HG03060 (cell line): ENCODE data around the gene ATP9B.

Experiments
- ATAC-seq: cut with Tn5 transposase; IDR thresholded peaks from one replicate; pipeline ENCODE4 v1.9.1; 2021; ENCODE audit warnings: low read depth, moderate number of reproducible peaks; ENCODE audit not compliant: unreplicated experiment

Gene ATP9B

GRCh38 chr18:79345981-79346380, 276.8 kb downstream of the ATP9B start:
- ATAC-seq = no peak

GRCh38 chr18:79348066-79348465, 278.9 kb downstream of the ATP9B start:
- ATAC-seq = no peak

- no peak for ATAC-seq
Observed at GRCh38 chr18:79352432-79352831, 283.2 kb downstream of the ATP9B start.

DNA sequence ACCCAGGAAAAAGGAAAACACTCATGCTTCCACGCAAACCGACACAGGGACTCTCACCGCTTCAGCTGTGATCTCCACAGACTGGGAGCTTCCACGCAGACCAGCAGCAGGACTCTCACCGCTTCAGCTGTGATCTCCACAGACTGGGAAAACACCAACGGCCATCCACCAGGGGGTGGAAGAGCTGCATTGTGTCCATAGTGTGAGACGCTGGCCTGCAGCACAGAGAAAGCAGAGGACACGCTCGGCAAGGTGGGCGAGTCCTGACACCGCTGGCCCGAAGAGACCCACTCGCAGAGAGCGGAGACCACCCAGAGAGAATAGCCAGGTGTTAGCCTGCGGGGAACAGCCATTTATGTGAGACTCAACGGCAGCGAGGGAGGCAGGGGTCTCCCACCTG, 284.1 kb downstream of the ATP9B start:
- ATAC-seq = no peak

DNA sequence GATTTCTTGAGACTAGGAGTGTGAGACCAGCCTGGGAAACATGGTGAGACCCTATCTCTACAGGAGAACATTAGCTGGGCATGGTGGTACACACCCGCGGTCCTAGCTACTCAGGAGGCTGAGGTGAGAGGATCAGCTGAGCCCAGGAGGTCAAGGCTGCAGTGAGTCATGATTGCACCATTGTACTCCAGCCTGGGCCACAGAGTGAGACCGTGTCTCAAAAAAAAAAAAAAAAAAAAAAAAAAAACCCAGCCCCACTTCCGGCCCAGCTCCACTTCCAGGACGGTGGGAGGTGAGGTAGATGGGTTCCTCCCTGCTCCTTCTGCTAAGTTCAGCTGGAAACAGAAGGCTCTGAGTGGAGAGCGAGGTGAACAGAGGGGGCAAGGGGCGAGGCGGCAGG, 285.2 kb downstream of the ATP9B start:
- ATAC-seq = no peak

DNA sequence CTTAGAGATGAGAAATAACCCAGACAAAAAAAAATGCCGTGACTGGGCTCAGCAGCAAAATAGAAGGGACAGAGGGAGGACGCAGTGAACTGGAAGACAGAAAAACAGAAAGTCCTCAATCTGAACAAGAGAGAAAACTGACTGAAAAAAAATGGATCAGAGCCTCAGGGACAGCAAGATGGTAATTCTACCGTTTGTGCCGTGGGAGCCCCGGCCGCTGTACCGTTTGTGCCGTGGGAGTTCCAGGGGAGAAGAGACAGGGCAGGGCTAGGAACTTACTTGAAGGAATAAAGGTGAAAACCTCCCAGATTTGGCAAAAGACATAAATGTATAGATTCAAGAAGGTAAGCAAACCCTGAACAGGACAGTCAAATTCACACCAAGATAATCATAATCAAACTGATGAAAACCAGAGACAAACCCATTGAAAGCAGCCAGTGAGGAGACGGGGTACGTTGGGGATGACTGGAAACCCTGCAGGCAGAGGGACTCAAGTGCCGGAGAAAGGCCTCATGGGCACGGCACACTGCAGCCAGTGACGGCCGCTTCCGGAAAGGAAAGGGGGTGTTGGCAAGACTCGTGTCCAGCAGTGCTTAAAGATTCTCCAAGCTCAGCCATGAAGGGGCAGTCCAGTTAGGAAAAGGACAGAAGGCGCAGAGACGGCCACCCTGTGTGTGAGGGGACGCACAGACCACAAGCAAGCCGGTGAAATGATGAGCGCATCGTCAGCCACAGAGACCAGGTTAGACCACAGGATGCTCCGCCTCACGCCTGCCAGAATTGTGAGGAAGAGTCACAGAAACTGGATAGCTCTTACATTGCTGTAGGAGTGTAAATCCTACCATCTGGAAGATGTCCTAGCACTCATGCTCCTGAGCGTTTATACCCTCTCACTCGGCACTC, 286.5 kb downstream of the ATP9B start:
- ATAC-seq = peak; percentile 14

- ATAC-seq = peak; percentile 92
Observed at GRCh38 chr18:79356435-79356834, 287.2 kb downstream of the ATP9B start.

DNA sequence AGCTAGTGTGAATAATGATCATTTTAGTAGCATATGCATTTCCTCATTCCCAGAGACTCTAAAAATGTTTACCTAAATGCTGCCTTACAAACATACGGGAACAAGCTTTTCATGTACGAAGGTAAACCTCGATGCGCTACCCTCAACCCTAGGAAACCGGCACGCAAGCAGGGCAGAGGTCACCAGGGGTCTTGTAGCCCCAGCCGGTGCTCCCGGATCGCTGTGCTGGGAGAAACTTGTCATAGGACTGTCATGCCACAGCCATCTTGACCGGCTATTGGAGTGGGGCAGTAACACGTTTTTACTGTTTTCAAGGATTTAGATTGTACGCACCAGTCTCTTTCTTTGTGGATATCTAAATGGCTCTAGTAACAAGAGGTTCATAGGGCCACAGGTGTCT, 291.7 kb downstream of the ATP9B start:
- ATAC-seq = no peak

GRCh38 chr18:79361766-79362522, 292.8 kb downstream of the ATP9B start:
- ATAC-seq = no peak

DNA sequence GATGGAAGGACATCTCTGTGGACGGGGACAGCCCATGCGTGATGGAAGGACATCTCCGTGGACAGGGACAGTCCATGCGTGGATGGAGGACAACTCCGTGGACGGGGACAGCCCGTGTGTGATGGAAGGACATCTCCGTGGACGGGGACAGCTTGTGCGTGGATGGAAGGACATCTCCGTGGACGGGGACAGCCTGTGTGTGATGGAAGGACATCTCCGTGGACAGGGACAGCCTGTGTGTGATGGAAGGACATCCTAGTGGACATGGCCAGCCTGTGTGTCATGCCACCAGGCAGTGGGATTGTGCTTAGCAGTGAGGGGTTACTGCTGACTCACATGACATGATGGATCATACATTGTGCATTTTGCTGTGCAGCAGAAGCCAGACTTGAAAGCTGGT, 296.5 kb downstream of the ATP9B start:
- ATAC-seq = no peak

GRCh38 chr18:79366177-79367094, 297.2 kb downstream of the ATP9B start:
- ATAC-seq = no peak

- ATAC-seq = no peak
Observed at GRCh38 chr18:79367480-79367879, 298.3 kb downstream of the ATP9B start.

DNA sequence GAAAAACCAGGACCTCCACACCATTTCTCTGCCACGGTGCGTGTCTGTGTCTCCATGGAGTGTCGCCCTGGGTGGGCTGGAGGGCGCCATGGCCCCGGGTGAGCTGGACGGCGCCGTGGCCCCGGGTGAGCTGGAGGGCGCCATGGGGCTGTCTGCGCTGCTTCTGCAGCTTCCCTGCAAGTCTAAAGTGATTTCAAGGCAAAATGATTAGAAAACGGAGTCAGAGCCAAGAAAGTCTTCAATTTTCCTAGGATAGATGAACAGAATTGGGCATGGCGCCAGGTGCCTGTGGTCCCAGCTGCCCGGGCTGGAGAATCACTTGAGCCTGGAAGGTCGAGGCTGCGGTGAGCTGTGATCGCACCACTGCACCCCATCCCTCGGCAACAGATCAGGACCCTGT, 298.8 kb downstream of the ATP9B start:
- ATAC-seq = no peak

- no peak for ATAC-seq
Observed at GRCh38 chr18:79368681-79369080, 299.5 kb downstream of the ATP9B start.

DNA sequence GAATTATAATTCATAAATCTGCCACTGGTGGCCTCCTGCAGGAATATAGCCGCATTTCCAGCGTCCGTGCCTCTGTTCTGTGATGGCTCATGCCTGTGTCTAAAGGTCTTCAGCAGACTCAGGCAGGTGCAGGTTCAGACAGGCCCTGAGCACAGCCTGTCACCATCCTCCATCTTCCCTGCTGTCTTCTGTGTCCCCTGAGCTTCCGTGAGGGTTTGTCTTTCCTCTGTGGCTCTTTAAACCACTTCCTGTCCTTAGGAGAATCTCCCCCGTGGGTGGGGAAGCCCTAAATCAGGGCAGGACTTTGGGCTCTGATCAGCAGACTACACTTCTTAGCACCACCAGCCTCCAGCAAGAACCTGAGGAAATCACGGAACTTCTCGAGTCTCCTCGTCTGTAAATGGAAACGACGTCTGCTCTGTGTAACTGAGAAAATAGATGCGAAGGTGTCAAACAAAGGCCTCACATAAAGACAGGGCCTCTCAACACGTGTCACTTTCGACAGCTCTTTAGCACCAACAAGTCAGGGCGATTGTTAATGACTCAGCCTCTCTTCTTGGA, 302.4 kb downstream of the ATP9B start:
- ATAC-seq = no peak

DNA sequence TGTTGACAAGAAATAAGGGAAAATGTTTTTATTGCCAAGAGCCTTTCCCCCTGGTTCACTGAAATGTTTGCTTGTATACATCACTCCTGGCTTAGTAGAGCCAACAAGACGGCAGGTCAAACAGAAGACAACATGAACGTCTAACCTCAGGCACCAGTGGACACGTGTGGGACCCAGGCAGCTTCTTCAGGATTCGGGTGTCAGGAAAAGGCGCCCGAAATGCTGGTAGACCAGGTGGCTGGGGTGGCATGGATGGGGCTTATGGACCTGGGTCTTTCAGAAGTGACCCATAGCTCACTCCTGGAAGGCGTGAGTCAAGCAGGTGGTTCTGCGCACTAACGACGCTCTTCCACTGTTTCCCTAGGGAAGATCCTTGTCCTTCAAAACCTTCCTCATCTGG, 303.3 kb downstream of the ATP9B start:
- ATAC-seq = no peak

DNA sequence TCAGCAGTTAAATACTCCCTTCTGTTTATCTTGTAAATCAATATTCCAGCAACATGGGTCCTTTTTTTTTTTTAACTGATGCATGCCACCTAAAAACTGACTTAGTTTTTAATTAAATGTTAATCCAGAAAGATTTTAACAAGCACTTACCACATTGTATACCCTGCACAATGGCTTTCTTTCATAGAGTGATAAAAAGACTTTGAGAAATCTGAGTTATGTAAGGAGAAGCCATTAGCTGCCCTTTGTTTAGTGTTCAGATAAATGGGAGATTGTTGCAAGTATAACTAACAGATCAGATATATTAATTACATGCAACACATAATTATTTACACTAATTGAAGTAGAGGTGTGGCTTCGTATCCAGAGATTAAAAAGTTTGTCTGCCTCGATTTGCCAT, 303.8 kb downstream of the ATP9B start:
- ATAC-seq = no peak

- no peak for ATAC-seq
Observed at GRCh38 chr18:79373736-79374135, 304.5 kb downstream of the ATP9B start.

DNA sequence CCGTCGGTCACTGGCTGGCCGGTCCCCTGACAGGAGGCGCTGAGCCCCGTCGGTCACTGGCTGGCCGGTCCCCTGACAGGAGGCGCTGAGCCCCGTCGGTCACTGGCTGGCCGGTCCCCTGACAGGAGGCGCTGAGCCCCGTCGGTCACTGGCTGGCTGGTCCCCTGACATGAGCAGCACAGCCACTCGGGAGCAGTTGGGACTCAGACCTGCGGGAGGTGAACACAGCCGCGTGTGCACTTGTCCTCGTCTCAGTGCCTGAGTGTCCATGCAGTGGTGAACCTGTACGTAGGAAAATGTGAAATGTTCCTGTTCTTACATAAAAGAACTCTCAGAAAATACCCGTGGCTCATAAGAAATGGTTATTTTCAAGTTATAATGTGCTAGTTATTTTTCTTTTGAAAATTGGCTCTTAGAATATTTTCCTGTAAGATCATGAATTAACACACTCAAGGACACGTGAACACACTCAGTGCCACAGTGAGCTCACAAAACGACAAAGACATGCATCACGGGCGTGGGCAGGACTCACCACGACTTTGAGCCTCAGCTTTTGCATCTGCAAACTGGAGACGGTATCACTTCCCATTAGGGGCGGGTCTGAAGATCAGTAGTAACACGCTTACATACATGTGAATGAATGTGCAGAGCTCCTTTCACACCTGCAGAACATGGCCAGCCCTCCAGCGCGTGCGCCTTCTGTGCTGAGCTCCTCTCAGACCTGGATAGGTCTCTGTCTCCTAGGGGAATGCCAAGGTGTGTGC, 305.4 kb downstream of the ATP9B start:
- ATAC-seq = peak; percentile 75
